Measurements from ENCODE around the gene PAGE1.
"Not testable (repeated sequence)": the region's sequence is repeated elsewhere in the genome, so short reads cannot be mapped to it uniquely, and the experiment has no call there.

Gene PAGE1, protein sequence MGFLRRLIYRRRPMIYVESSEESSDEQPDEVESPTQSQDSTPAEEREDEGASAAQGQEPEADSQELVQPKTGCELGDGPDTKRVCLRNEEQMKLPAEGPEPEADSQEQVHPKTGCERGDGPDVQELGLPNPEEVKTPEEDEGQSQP

DNA sequence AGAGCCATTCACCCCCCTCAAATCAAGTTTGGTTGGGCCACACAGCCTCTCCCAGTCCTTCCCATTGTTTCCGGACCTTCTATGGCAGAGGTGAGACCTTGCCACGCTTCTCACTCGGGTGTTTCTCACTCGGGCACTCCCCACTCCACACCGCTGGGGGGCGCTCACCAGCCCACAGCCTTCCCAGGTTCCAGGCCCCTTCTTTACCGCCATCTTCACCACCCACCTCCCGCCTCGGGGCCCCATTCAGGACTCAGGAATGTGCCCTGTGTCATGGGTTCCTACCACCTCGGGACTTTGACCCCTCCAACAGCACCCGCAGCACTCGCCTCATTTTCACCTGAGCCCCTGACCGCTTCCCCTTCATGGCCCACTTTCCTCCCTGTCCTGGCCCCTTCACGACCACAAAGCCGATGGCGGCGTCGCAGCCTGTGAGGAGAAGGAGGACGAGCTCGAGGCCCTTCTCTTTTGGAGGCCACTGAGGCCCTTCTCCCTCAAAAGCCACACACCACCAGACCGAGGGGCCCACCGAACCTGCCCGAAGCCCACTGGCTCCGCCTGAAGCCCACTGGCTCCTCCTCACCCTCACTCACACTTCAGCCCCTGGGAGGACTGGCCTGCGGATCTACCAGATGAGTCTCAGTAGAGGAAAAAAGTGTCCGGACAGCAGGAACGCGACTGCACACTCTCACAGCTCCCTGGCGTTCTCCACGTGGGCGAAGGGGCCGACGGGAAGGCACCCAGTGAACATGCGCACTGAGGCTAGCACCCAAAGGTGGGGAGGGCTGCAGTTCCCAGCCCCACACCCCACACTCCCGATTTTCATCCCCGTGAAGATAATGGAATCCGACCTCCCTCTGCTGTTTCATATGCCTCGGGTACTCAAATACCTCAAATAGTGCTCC lies at the start of gene PAGE1:
Gene PAGE1, minus strand, starts transcription at position 709 of the 905 bp plus-strand sequence. CDS start 1,214 bp downstream, outside the sequence.
- no peak for DNase-seq (ENCODE audit: low read depth, low spot score)

DNA sequence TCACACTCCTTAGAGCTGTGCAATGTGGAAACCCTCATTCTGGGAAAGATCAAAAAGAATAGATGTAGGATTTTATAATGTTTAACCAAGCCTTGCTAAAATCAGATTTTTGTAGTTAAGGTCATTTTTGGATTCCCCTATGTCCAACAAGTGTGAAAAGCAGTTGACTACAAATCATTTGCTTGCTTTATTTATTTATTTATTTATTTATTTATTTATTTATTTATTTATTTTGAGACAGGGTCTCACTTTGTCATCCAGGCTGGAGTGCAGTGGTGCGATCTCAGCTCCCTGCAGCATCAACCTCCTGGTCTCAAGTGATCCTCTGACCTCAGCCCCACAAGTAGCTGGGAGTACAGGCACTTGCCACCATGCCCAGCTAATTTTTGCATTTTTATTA lies 45.7 kb upstream of the PAGE1 start:
- DNase-seq (ENCODE audit: low read depth, low spot score) = not testable (repeated sequence)

DNA sequence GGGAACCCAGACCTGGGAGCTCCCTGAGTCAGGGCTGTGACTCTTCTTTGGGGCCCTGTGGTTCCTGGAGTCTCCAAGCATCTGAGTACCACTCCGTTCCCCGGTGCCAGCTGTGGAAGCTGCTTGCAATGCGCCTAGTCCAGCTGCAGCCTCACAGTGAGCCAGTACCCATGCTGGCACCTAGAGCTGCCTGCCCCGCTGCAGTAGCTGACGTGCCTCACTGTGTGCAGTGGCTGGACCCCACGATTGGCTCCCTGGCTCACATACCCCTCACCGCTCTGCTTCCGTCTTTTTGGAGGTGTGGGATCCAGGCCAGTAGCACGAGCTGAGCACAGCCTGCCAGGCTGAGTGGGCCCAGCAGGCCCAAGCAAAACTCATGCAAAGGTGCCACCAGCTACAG lies 32.1 kb upstream of the PAGE1 start:
- DNase-seq (ENCODE audit: low read depth, low spot score) = no peak

DNA sequence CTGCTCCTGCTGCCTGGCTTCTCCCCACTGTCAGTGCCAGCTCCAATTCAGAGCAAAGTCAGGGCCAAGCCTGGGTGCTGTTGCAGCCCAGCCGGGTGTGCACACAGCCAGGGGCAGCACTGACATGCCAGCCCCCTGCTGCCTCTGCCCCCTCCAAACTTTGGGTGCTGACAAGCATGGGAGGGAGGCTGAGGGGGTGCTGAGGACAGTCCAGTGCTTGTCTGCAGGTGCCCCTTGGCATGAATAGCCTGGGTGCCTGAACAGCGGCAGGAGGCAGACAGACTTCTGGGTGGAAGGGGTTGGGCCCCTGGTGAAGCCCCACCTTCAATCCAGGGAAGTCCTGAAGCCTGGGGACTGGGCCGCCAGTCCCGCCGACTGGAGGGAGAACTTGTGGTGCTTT lies 31.2 kb upstream of the PAGE1 start:
- DNase-seq (ENCODE audit: low read depth, low spot score) = no peak

DNA sequence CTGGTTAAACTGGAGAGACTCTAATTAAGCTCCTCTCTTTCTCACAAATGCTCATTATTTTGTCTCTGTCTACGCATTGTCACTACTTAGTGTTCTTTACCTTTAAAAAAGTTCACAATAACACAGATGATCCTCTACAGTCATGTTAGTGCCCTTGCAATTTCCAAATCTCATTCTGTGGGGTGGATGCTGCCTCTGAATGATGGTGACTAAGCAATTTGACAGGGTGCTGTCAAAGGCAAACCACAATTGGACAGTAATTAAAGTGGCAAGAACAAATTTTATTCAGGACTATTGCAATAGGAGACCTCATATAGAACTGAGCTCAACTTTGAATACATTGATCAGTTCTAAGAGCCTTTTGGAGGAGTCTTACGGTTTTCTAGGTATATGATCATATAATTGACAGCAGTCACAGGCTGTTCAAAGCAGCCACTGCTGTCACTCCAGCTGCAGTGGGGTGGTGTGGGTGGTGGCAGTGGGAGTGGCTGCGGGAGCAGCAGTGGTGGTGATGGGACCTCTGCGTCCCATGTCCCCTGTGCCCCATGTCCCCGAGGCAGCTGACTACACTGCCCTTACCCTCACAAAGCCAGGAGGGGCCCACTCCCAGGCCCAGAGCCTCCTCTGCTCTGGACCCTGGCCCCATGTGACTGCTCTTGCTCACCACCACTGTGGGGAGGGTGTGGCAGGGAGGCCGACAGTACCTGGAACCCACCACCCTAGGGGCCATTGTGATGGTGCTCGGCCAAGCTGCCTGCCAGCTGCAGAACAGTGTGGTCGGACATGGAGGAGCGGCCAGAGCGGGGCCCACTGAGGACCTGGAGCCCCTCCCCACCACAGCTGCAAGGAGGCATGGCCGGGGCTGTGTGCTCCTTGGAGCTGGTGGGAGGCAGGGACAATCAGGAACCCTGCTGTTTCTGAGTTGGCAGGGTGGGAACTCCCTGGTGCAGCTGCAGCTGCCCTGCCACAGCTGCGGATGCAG lies 30.4 kb upstream of the PAGE1 start:
- no peak for DNase-seq (ENCODE audit: low read depth, low spot score)

DNA sequence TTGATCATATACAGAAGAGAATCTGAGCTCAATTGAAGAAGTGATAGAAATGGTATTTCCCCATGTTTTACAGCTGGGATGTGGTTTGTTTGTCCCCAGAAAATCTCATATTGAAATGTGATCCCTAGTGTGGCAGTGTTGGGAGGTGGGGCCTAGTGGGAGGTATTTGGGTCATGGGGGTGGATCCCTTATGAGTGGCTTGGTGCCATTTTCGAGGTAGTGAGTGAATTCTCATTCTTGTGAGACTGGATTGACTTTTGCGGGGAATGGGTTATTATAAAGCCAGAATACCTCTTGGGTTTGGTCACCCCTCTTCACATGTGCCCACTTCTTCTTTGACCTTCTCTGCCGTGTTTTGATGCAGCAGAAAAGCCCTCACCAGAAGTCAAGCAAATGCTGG lies 29.6 kb upstream of the PAGE1 start:
- DNase-seq (ENCODE audit: low read depth, low spot score) = no peak

DNA sequence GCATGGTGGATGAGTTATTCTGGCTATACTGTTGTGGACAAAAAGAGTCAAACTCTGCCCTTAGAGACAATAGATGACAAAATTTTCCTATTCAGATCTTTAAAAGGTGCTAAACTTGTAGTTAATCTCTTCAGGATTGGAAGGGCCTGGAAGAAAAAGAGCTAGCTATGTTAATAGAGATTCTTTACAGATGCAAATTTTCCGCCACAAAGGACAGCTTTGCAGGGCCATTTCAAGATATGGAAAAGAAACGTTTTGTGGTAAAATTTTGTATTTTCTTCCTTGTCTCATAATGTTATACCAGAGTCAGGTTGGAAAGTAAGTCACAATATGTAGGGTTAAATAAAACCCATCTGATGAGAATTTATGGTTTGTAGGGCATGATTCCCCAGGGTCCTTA lies 24.3 kb upstream of the PAGE1 start:
- DNase-seq (ENCODE audit: low read depth, low spot score) = not testable (repeated sequence)

DNA sequence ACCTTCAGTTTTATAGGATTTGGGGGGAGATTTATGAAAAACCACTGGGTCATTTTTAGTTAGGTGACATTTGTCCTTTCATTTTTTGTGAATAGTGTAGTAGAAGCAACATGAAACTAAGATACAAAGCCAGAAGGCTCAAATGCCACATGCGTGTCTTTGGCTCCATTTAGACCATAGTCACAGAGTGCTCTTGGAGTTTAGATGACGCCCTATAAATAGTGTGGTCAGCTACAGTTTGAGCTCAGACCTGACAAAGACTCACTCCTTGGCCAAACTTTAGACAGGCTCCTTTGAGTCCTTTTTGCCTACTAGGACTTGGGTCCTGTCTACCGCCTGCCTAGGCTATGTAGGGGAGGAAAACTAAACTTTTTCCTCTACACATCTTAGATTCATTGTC lies 16.8 kb upstream of the PAGE1 start:
- no peak for DNase-seq (ENCODE audit: low read depth, low spot score)

GRCh38 chrX:49710744-49711319 lies 15.0 kb upstream of the PAGE1 start:
- no peak for DNase-seq (ENCODE audit: low read depth, low spot score)

DNA sequence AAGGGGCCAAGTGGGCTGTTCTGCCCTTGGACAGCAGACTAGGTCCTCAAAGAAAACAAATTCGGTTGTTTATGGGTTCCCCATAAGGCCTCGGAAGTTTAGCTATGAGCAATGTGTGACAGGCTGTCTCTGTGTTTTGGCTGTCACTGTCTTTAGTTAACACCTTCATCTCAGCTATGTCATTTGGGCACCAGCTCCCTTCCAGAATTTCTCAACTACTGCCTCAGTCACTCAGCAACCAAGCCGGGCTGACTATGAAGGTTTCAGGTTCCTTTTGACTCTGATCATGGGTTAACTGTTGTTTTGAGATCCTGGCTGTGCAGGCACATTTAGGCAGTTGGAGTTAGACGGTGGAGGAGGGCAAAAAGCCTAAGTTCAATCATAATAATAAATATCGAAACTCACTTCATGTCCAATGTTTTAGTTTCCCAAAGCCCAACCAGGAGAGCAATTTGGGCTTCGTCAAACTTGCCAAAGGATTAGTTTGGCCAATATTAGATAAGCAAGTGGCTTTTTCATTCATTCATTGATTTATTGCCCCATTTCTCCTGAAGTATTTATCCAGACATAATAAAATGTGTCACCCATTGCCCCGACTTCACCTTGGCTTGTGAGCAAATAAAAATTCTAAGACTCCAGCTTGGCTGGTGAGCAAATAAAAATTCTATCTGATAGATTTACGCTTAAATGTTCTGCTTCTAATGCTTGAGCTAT lies 9.1 kb upstream of the PAGE1 start:
- DNase-seq (ENCODE audit: low read depth, low spot score) = no peak

DNA sequence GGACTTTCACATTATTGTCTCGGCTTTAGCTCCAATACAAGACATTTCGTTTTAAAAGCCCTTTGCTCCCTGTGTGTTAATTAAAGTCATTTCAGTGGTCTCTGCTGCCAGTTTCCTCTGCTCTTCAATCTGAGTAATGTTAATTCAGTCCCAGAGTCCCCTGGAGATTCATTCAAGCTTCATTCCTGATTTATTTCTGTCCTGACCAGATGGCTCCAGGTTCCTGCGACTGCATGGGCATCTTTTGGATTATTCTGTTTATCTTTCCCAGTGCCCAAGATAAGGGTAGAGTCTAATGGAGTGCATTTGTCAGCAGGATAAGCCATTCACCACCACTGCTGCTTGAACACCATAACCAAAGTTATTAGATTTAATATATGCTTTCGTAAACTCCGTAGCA lies 6.1 kb upstream of the PAGE1 start:
- no peak for DNase-seq (ENCODE audit: low read depth, low spot score)

- DNase-seq (ENCODE audit: low read depth, low spot score) = no peak
These were observed 5.5 kb upstream of the PAGE1 start for GRCh38 chrX:49701323-49701722.

DNA sequence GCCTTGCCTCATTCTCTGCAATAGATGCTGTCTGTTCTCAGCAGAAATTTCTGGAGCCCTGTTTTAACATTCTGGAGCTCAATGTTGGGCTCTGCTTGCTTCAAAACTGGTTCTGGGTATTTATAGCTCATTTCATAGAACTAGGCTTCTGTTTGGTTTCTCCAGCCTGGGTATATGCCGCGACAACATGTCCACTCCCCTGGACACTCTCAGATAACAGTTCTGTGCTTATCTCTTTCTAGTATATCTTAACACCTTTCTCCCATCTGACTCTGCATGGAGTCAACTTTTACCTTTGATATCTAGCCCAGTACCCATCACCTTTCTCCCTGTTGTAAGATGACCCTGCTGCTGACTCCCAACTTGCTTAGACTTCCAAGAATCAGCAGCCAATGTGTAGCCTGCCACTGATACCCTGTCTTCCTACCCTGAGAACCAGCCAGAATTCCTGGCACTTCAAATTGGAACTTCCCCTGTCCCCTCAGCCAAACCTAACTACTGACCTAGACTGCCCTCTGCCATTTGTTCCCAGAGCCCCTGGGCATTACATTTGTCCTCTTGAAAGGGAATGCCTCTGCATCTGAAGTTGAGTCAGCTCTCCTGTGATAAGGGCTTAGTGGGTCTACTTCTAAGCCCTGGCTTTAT lies 20.6 kb downstream of the PAGE1 start:
- no peak for DNase-seq (ENCODE audit: low read depth, low spot score)

DNA sequence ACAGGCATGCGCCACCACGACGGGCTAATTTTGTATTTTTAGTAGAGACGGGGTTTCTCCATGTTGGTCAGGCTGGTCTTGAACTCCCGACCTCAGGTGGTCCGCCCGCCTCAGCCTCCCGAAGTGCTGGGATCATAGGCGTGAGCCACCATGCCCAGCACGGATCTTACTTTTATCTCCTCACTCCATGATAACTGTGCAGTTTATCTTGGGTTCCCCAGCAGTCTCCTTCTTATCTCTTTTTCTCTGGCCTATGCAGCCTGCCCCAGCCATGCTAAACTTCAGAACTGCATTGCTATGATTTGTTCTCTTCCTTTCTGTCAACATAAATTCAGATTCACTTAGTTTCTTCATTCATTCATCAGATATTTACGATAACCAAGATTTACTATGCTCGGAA lies 22.4 kb downstream of the PAGE1 start:
- DNase-seq (ENCODE audit: low read depth, low spot score) = no peak

DNA sequence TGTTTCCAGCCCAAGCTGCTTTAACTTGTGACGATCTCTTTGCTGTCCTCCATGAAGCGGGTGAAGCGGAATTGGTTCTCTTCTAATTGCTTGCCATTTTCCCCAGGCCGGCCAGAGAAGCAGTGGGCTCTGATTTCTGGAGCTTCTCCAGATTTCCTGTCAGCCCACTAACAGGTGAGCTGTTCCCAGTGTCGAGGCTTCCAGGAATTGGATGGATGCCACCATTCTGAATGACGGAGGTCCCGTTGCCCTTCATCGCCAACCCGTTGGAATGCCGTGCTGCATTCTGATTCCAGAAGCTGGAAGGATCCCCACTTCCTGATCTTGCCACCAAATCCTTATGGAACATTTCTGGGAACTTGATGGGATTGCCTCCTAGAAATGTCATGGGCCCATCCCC lies 31.0 kb downstream of the PAGE1 start:
- no peak for DNase-seq (ENCODE audit: low read depth, low spot score)

- no peak for DNase-seq (ENCODE audit: low read depth, low spot score)
These were observed 33.9 kb downstream of the PAGE1 start for GRCh38 chrX:49661881-49662280.

GRCh38 chrX:49659771-49660170 lies 36.0 kb downstream of the PAGE1 start:
- DNase-seq (ENCODE audit: low read depth, low spot score) = no peak

GRCh38 chrX:49656533-49656932 lies 39.3 kb downstream of the PAGE1 start:
- no peak for DNase-seq (ENCODE audit: low read depth, low spot score)

DNA sequence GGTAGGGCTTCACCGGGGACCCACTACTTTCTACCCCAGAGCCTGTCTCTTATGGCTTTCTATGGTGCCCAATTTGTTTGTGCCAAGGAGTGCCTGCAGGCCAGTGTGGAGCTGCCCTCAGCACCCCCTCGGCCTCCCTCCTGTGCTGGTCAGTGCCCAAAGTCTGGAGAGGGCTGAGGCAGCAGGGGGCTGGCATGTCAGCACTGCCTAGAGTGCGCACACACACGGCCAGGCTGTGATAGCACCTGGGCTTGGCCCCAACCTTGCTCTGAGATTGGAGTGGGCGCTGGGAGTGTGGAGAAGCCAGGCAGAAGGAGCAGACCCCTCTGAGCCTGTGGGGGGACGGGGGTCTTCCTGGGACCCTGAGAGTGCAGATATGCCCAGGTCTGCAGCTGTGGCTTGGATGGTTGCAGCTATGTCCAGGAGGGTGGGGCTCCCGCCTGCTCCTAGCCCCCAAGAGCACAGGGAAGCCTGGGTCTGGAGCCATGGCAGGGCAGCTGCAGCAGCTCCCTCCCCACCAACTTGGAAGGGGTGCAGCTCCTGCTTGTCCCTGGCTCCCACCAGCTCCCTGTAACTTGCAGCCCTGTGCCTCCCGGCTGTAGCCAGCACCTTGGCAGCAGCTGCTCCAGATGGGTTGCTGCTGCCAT lies 50.7 kb downstream of the PAGE1 start:
- no peak for DNase-seq (ENCODE audit: low read depth, low spot score)

Data from astrocyte of the hippocampus (primary cell).